Ishikawa (cell line): ENCODE results near the gene ATP12A.

ENCODE experiments used
- CEBPB ChIP-seq: IDR thresholded peaks from 2 replicates; pipeline ENCODE4 v1.6.1; 2012
- CREB1 ChIP-seq: IDR thresholded peaks from 2 replicates; pipeline ENCODE4 v1.6.1; 2012; ENCODE audit warnings: low read depth
- EGR1 ChIP-seq: IDR thresholded peaks from 2 replicates; pipeline ENCODE4 v1.6.1; 2012
- EP300 ChIP-seq: IDR thresholded peaks from 2 replicates; pipeline ENCODE4 v1.6.1; 2012; ENCODE audit warnings: borderline replicate concordance
- FOXM1 ChIP-seq: IDR thresholded peaks from 2 replicates; pipeline ENCODE4 v1.6.1; 2012; ENCODE audit warnings: low read depth, borderline replicate concordance
- RAD21 ChIP-seq: IDR thresholded peaks from 2 replicates; pipeline ENCODE4 v1.6.1; 2012; ENCODE audit warnings: low read depth
- REST ChIP-seq: IDR thresholded peaks from 2 replicates; pipeline ENCODE4 v1.6.1; 2012; ENCODE audit warnings: low read depth, mild to moderate bottlenecking
- TCF12 ChIP-seq: IDR thresholded peaks from 2 replicates; pipeline ENCODE4 v1.6.1; 2012; ENCODE audit warnings: low read depth
- YY1 ChIP-seq: IDR thresholded peaks from 2 replicates; pipeline ENCODE4 v1.6.1; 2012; ENCODE audit warnings: low read depth
- ZBTB7A ChIP-seq: IDR thresholded peaks from 2 replicates; pipeline ENCODE4 v1.6.1; 2012; ENCODE audit warnings: low read depth

- TF ChIP-seq ZBTB7A = no peak
- no peak for TF ChIP-seq CEBPB
- no peak for TF ChIP-seq EP300
- no peak for TF ChIP-seq RAD21
- TF ChIP-seq CREB1 = no peak
- TF ChIP-seq REST = no peak
- no peak for TF ChIP-seq YY1
- no peak for TF ChIP-seq EGR1
- no peak for TF ChIP-seq FOXM1
- no peak for TF ChIP-seq TCF12
Observed at GRCh38 chr13:24675806-24676570, 4.2 kb upstream of the ATP12A start.
